ENCODE results near the gene NEURL3.

Gene NEURL3

GRCh38 chr2:96526101-96526591 is 21.0 kb upstream of the NEURL3 start:
- no peak for TF ChIP-seq CTCF (IDR thresholded peaks at IDR 0.05)
- H3K27me3 ChIP-seq: no peaks in the 10 kb centered on the region
- intact Hi-C loops (cut with DNase I; ENCODE audit: low total_unique reads): loop anchor here (10.0 kb wide), 1 partner anchor 321 kb away; the partner anchor contains the start of gene STARD7
- H3K36me3 ChIP-seq: no peaks in the 10 kb centered on the region
- DNase-seq: no peak
- H3K9me3 ChIP-seq: no peaks in the 10 kb centered on the region
- H3K27ac ChIP-seq: no peak overlapping the region
- H3K4me3 ChIP-seq: no peak overlapping the region
- H3K4me1 ChIP-seq: peaks cover 0 to 41% (median 35%) of the 10 kb centered on the region in 4 donors

GRCh38 chr2:96525211-96525507 is 20.0 kb upstream of the NEURL3 start:
- Histone ChIP-seq H3K4me3 (no peak overlapping the region), H3K36me3 (no peaks in the 10 kb centered on the region), H3K27ac (no peak overlapping the region), H3K27me3 (no peaks in the 10 kb centered on the region), H3K9me3 (no peaks in the 10 kb centered on the region), H3K4me1 (peaks cover 0 to 31% (median 26%) of the 10 kb centered on the region in 4 donors)
- no peak for TF ChIP-seq CTCF (IDR thresholded peaks at IDR 0.05)
- no peak for DNase-seq
- intact Hi-C loops (cut with DNase I; ENCODE audit: low total_unique reads): loop anchor here (10.0 kb wide), 1 partner anchor 320 kb away; the partner anchor contains the start of gene STARD7

GRCh38 chr2:96524482-96525210 is 19.5 kb upstream of the NEURL3 start:
- Histone ChIP-seq H3K27ac (no peak overlapping the region), H3K27me3 (no peaks in the 10 kb centered on the region), H3K36me3 (no peaks in the 10 kb centered on the region), H3K4me3 (no peak overlapping the region), H3K4me1 (peaks cover 0 to 26% (median 21%) of the 10 kb centered on the region in 4 donors), H3K9me3 (no peaks in the 10 kb centered on the region)
- no peak for TF ChIP-seq CTCF (IDR thresholded peaks at IDR 0.05)
- no peak for DNase-seq
- intact Hi-C loops (cut with DNase I; ENCODE audit: low total_unique reads): loop anchor here (10.0 kb wide), 1 partner anchor 320 kb away; the partner anchor contains the start of gene STARD7

GRCh38 chr2:96523659-96524481 is 18.7 kb upstream of the NEURL3 start:
- no peaks in the 10 kb centered on the region for H3K27me3 ChIP-seq
- no peaks in the 10 kb centered on the region for H3K36me3 ChIP-seq
- H3K9me3 ChIP-seq: no peaks in the 10 kb centered on the region
- intact Hi-C loops (cut with DNase I; ENCODE audit: low total_unique reads): loop anchor here (10.0 kb wide), 1 partner anchor 319 kb away; the partner anchor contains the start of gene STARD7
- no peak for TF ChIP-seq CTCF (IDR thresholded peaks at IDR 0.05)
- H3K4me3 ChIP-seq: no peak overlapping the region
- H3K27ac ChIP-seq: no peak overlapping the region
- no peak for DNase-seq
- peaks cover 0 to 18% (median 14%) of the 10 kb centered on the region in 4 donors for H3K4me1 ChIP-seq

- TF ChIP-seq CTCF (IDR thresholded peaks at IDR 0.05): no peak
- intact Hi-C loops (cut with DNase I; ENCODE audit: low total_unique reads): loop anchor here (10.0 kb wide), 1 partner anchor 318 kb away; the partner anchor contains the start of gene STARD7
- DNase-seq: no peak
- H3K36me3 ChIP-seq: no peaks in the 10 kb centered on the region
- H3K9me3 ChIP-seq: no peaks in the 10 kb centered on the region
- no peak overlapping the region for H3K27ac ChIP-seq
- no peaks in the 10 kb centered on the region for H3K27me3 ChIP-seq
- H3K4me1 ChIP-seq: peaks cover 0 to 6% (median 5%) of the 10 kb centered on the region in 4 donors
- H3K4me3 ChIP-seq: no peak overlapping the region
Observed at GRCh38 chr2:96522304-96523203, 17.4 kb upstream of the NEURL3 start.

All from tibial artery (tissue), 4 donors.